H1 (cell line): ENCODE results near the gene MAGI2. TPM values are rescaled to one million over a fixed set of nuclear protein-coding genes. Genes with fewer than 3 reads are reported as not detected.

ENCODE experiments used
- CTBP2 ChIP-seq: IDR thresholded peaks from 2 replicates; pipeline ENCODE4 v1.7.0; 2011; ENCODE audit warnings: borderline replicate concordance, mild to moderate bottlenecking, moderate library complexity, mixed read lengths, low read length; ENCODE audit not compliant: insufficient read depth, insufficient read length
- HDAC6 ChIP-seq: IDR thresholded peaks from one replicate; pipeline ENCODE4 v1.7.1; 2012; ENCODE audit warnings: low read depth, mild to moderate bottlenecking, inconsistent platforms, low read length, moderate library complexity
- JUN ChIP-seq: IDR thresholded peaks from 2 replicates; pipeline ENCODE4 v1.6.1; 2011; ENCODE audit warnings: low read depth, mild to moderate bottlenecking, improper control_type of control experiment, low read length
- POLR2AphosphoS5 ChIP-seq: IDR thresholded peaks from 2 replicates; pipeline ENCODE4 v1.6.1; 2011; ENCODE audit warnings: low read depth, low read length
- POU5F1 ChIP-seq: IDR thresholded peaks from 2 replicates; pipeline ENCODE4 v1.6.1; 2011; ENCODE audit warnings: low read depth, mild to moderate bottlenecking, low read length, moderate library complexity
- RNF2 ChIP-seq: fragments of 200-900, 300-1000 bp; sonication (generic); IDR thresholded peaks from 2 replicates; pipeline ENCODE4 v1.7.1; 2016; ENCODE audit warnings: borderline replicate concordance, low read depth, mild to moderate bottlenecking, antibody characterized with exemption, low read length; ENCODE audit not compliant: poor library complexity, severe bottlenecking; ENCODE audit errors: missing control alignments
- polyA plus RNA-seq, 7 experiments: library from polyadenylated mRNA; depleted of rRNA in 3 of 7; stranded (reverse) in 5 of 7; unstranded in 2 of 7; fragments of >200 nt in 5 of 7; fragments of 200-250 nt in 2 of 7; gene quantifications; 1 replicate in 5 of 7; 2 replicates in 1 of 7; 4 replicates in 1 of 7; pipeline versions ENCODE4 v1.2.1 to v1.2.3, GENCODE V29; 2011 to 2013; ENCODE audit warnings: missing spikeins in 2 of 7, mixed read lengths in 2 of 7
- total RNA-seq: library from RNA; stranded (reverse); fragmentation: NEBNext Ultra II Directional; extraction: Animal tissue kit (Norgen Biotek cat#: 25700); gene quantifications from 2 replicates; pipeline ENCODE4 v1.2.1, GENCODE V29; 2021
- TF ChIP-seq, protein P1 (sequence below): IDR thresholded peaks from 2 replicates; pipeline ENCODE4 v1.6.1; 2011; ENCODE audit warnings: low read length, improper control_type of control experiment
- TF ChIP-seq, protein P2 (sequence below), 3 experiments: IDR thresholded peaks; 1 replicate in 2 of 3; 2 replicates in 1 of 3; pipeline versions ENCODE4 v1.5.1 to v1.6.1; 2011; ENCODE audit warnings: low read length in 3 of 3, mild to moderate bottlenecking in 3 of 3, inconsistent platforms in 2 of 3, low read depth in 1 of 3, moderate library complexity in 1 of 3; ENCODE audit not compliant: insufficient read depth in 1 of 3; ENCODE audit errors: control extremely low read depth in 1 of 3

MAGI2 gene
- total and polyA plus RNA-seq, 2 of the 8 experiments (the other 6 are each of a cell fraction or from before 2014, with no cell fraction given) = 6.0 to 27.3 TPM

DNA sequence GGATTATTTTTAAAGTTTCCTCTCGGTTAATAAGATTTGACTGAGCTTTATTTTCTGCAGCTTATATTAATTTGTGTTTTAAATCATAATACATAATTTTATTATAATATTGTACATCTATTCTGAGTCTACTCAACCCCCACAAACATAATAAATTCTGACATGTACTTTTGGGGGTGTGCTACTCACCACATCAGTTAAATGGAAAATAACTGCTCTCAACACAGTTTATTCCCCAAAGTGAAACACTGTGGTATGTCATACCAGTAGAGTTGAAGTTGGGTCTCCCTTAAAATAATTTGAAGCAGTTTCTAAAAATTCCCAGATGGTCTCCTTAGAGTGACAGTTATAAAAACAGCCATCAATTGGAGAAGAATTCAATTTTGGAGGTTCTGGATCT, 1191.7 kb downstream of the MAGI2 start (continued):
- TF ChIP-seq JUN = no peak
- TF ChIP-seq POLR2AphosphoS5 = no peak
- TF ChIP-seq, protein P1, sequence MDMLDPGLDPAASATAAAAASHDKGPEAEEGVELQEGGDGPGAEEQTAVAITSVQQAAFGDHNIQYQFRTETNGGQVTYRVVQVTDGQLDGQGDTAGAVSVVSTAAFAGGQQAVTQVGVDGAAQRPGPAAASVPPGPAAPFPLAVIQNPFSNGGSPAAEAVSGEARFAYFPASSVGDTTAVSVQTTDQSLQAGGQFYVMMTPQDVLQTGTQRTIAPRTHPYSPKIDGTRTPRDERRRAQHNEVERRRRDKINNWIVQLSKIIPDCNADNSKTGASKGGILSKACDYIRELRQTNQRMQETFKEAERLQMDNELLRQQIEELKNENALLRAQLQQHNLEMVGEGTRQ = no peak
- TF ChIP-seq POU5F1 = no peak
- TF ChIP-seq RNF2 = no peak
- TF ChIP-seq HDAC6 = no peak
- TF ChIP-seq, protein P2, sequence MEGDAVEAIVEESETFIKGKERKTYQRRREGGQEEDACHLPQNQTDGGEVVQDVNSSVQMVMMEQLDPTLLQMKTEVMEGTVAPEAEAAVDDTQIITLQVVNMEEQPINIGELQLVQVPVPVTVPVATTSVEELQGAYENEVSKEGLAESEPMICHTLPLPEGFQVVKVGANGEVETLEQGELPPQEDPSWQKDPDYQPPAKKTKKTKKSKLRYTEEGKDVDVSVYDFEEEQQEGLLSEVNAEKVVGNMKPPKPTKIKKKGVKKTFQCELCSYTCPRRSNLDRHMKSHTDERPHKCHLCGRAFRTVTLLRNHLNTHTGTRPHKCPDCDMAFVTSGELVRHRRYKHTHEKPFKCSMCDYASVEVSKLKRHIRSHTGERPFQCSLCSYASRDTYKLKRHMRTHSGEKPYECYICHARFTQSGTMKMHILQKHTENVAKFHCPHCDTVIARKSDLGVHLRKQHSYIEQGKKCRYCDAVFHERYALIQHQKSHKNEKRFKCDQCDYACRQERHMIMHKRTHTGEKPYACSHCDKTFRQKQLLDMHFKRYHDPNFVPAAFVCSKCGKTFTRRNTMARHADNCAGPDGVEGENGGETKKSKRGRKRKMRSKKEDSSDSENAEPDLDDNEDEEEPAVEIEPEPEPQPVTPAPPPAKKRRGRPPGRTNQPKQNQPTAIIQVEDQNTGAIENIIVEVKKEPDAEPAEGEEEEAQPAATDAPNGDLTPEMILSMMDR (IDR thresholded peaks at IDR 0.05; ENCODE audit: control extremely low read depth in 1 of 3, insufficient read depth in 1 of 3, low read depth in 1 of 3, low read length in 3 of 3) = no peak
- TF ChIP-seq CTBP2 = no peak
